Stomach (tissue), 19 donors: ENCODE results near the gene USP6. TPM values are rescaled to one million over a fixed set of nuclear protein-coding genes. Genes with fewer than 3 reads are reported as not detected.
A peak's percentile ranks its signal among the peaks of the same experiment; 100 is the strongest.
"Not testable (repeated sequence)": the region's sequence is repeated elsewhere in the genome, so short reads cannot be mapped to it uniquely, and the experiment has no call there.

Experiments used
- DNase-seq, 2 donors: peaks; one replicate each; pipeline versions ENCODE4 v3.0.0 to v3.0.0-alpha.2; 2013 to 2019
- H3K27ac ChIP-seq, 5 donors: fragments of 200-600 bp in 4 of 5; sonication (generic) in 4 of 5; one replicate each; pipeline ENCODE4 v1.5.1; 2013 to 2019; ENCODE audit warnings: mild to moderate bottlenecking in 1 of 5, moderate library complexity in 1 of 5
- H3K27me3 ChIP-seq, 3 donors: fragments of 200-600 bp; sonication (generic); one replicate each; pipeline ENCODE4 v1.5.1; 2017 to 2019; ENCODE audit warnings: mixed run types in 1 of 3
- H3K36me3 ChIP-seq, 4 donors: fragments of 200-600 bp; sonication (generic); 1 replicate in 3 of 4; 2 replicates in 1 of 4; pipeline ENCODE4 v1.5.1; 2016 to 2019
- H3K4me1 ChIP-seq, 4 donors: fragments of 200-600 bp; sonication (generic); one replicate each; pipeline ENCODE4 v1.5.1; 2016 to 2019
- H3K4me3 ChIP-seq, 4 donors: fragments of 200-600 bp; sonication (generic) in 3 of 4; one replicate each; pipeline ENCODE4 v1.5.1; 2016 to 2019; ENCODE audit warnings: mild to moderate bottlenecking in 1 of 4
- H3K9me3 ChIP-seq, 4 donors: fragments of 200-600 bp; sonication (generic); one replicate each; pipeline ENCODE4 v1.5.1; 2016 to 2019
- EP300 ChIP-seq: sonication (generic); formaldehyde crosslinking; IDR thresholded peaks from one replicate; pipeline ENCODE4 v1.6.1; 2017; ENCODE audit warnings: antibody characterized with exemption
- POLR2A ChIP-seq, 4 donors: fragments of 450-650 bp; IDR thresholded peaks; one replicate each; pipeline ENCODE4 v1.6.1; 2016; ENCODE audit warnings: antibody characterized with exemption in 4 of 4, control low read depth in 2 of 4, mild to moderate bottlenecking in 1 of 4, moderate library complexity in 1 of 4
- POLR2AphosphoS5 ChIP-seq, 3 donors: sonication (generic); formaldehyde crosslinking; IDR thresholded peaks; one replicate each; pipeline ENCODE4 v1.6.1; 2016; ENCODE audit warnings: antibody characterized with exemption in 3 of 3
- WGBS, 5 donors: extraction: QIAGEN DNeasy Blood & Tissue Kit in 3 of 5; methylation state at CpG; one replicate each; pipeline versions ENCODE4 v1.1.5 to v1.1.7; 2013 to 2018; 5-methylcytosine and 5-hydroxymethylcytosine counted together
- intact Hi-C: fragments of 100-400 bp; cut with DNase I; formaldehyde crosslinking; loops from one replicate; pipeline ENCODE4 v1.15.1; 2023; ENCODE audit warnings: low total_unique reads
- long read RNA-seq, 10 donors: transcript quantifications; one replicate each; lab custom pipeline, GENCODE V29; 2026
- polyA plus RNA-seq, 3 donors: library from polyadenylated mRNA; stranded (reverse); fragments of 200-250 nt; gene quantifications; one replicate each; pipeline ENCODE4 v1.2.3, GENCODE V29; 2013
- total RNA-seq, 5 donors: library from RNA; depleted of rRNA; stranded (reverse); fragments of >200 nt; gene quantifications; one replicate each; pipeline versions ENCODE4 v1.1.0 to v1.2.3, GENCODE V29; 2014 to 2016
- TF ChIP-seq, protein P1 (sequence below), 7 experiments: fragments of 450-650 bp in 4 of 7; fragments of 200-600 bp in 3 of 7; sonication (generic) in 3 of 7; IDR thresholded peaks; one replicate each; pipeline ENCODE4 v1.5.1; 2016 to 2019; ENCODE audit warnings: antibody characterized with exemption in 7 of 7, control low read depth in 2 of 7, mild to moderate bottlenecking in 1 of 7
- donor health status: healthy with polysubstance abuse.
- donor health status: Bipolar disorder and iron deficiency.
- donor health status: healthy.

Gene USP6
- total RNA-seq (under 1 TPM in 2 of 5 donors, not detected in 3; 0.18 to 0.45 TPM), polyA plus RNA-seq (under 1 TPM in 1 of 3 donors, not detected in 2; 0.05 TPM)
- long read RNA-seq, donor 1 = 0 reads
- long read RNA-seq, donor 2 = 0 reads
- long read RNA-seq, donor 3 = 0 reads
- long read RNA-seq, donor 4 = 0 reads
- long read RNA-seq, donor 5 = 0 reads
- long read RNA-seq, donor 6 = 0 reads
- long read RNA-seq, donor 7 = 0 reads
- long read RNA-seq, donor 8 = 0 reads
- long read RNA-seq, donor 9 = 0 reads
- long read RNA-seq, donor 10 = 0 reads

DNA sequence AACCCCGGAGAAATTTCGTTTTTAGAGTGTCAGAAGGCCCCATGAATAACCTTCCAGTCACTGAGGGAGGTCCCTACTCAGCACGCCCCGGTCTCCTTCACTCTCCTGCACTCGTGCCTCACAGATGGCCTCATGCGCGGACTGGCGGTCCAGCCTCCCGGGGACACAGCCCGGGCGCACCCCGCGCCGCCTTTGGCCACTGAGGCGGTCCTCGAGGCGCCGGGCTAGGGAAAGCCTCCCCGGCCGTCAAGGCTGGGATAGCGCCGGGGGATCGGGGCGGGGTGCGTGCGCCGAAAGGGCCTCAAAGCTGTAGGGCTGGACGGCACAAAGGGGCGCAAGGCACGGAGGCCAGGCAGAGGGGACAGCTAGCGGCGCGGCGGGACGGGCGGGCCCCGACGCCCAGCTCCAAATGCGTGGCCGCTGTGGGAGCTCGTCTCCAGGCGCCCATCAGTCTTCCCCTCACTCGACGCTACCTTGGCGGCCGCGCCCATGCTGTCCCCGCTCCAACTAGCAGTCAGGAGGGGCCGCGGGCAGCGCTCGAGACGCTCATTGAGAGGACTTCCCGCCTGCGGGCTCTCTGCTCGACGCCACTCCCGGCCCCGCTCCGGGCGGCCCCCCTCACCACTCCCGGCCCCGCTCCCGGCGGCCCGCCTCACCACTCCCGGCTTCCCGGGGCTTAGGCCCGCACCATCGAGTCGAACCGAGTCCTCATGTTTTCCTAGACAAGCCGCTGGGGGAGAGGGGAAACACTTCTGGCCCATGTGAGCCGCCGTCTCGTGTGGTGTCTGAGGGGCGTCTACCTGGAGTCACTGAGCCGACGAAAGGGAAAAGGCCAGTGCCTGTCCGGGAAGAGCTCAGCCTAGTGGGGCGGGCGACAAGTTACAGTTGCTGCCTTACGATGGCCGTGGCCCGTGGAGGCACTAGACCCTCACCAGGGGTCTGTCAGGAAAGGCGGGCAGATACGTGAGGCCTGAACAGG, at the start of gene USP6:
Gene USP6 (plus strand): TSS at position 360 of the 979 bp plus-strand sequence. CDS start 14,336 bp downstream, outside the sequence.
- Histone ChIP-seq H3K4me1 (peaks cover 3 to 16% (median 8%) of the 10 kb centered on the region in 4 donors), H3K36me3 (peaks cover 0 to 11% (median 0%) of the 10 kb centered on the region in 4 donors), H3K27me3 (peaks cover 7 to 46% (median 35%) of the 10 kb centered on the region in 3 donors), H3K4me3 (peak within 1 kb of the TSS in 1 of 4 donors; percentile 43), H3K9me3 (peaks cover 0 to 18% (median 9%) of the 10 kb centered on the region in 4 donors), H3K27ac (peak within 1 kb of the TSS in 1 of 5 donors; percentile 50)
- TF ChIP-seq EP300 (no peak), POLR2AphosphoS5 (IDR thresholded peaks at IDR 0.05) (no peak), POLR2A (IDR thresholded peaks at IDR 0.05) (no peak)
- TF ChIP-seq, protein P1, sequence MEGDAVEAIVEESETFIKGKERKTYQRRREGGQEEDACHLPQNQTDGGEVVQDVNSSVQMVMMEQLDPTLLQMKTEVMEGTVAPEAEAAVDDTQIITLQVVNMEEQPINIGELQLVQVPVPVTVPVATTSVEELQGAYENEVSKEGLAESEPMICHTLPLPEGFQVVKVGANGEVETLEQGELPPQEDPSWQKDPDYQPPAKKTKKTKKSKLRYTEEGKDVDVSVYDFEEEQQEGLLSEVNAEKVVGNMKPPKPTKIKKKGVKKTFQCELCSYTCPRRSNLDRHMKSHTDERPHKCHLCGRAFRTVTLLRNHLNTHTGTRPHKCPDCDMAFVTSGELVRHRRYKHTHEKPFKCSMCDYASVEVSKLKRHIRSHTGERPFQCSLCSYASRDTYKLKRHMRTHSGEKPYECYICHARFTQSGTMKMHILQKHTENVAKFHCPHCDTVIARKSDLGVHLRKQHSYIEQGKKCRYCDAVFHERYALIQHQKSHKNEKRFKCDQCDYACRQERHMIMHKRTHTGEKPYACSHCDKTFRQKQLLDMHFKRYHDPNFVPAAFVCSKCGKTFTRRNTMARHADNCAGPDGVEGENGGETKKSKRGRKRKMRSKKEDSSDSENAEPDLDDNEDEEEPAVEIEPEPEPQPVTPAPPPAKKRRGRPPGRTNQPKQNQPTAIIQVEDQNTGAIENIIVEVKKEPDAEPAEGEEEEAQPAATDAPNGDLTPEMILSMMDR (IDR thresholded peaks at IDR 0.05) = no peak
- peak in 1 of 2 donors; percentile 47 for DNase-seq
- intact Hi-C loops = loop anchor here (10.0 kb wide), 1 partner anchor 79 kb away; the partner anchor contains the start of gene ZNF594
- WGBS, 5 donors = 23 to 28% (median 24%) methylated on average over 47 to 87 of the region's 87 CpGs

DNA sequence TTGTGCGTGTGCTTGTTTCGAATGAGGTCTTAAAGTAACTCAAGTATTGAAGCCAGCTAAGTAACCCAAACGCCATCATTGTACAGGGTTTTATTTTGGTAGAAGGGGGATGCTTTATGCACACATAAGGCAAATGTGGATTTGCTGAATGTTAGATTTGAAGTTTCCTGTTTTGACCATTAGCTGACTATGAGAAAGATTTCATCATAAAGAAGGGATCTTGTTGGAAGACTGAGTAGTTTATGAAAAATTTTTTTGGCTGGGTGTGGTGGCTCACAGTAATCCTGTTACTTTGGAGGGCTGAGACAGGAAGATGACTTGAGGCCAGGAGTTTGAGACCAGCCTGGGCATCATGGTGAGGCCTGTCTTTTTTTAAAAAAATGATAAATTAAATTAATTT, 47.6 kb upstream of the USP6 start:
- no peak overlapping the region for H3K4me3 ChIP-seq
- no peaks in the 10 kb centered on the region for H3K27me3 ChIP-seq
- no peak for DNase-seq
- H3K27ac ChIP-seq = no peak overlapping the region
- no peaks in the 10 kb centered on the region for H3K4me1 ChIP-seq
- 90 to 95% (median 94%) methylated on average over 3 of the region's 3 CpGs for WGBS, 5 donors
- intact Hi-C loops = loop anchor here (10.0 kb wide), 2 partner anchors 93 to 153 kb away; no protein-coding TSS in a partner anchor
- no peaks in the 10 kb centered on the region for H3K9me3 ChIP-seq
- H3K36me3 ChIP-seq = no peaks in the 10 kb centered on the region
- TF ChIP-seq, protein P1 (IDR thresholded peaks at IDR 0.05) = no peak

DNA sequence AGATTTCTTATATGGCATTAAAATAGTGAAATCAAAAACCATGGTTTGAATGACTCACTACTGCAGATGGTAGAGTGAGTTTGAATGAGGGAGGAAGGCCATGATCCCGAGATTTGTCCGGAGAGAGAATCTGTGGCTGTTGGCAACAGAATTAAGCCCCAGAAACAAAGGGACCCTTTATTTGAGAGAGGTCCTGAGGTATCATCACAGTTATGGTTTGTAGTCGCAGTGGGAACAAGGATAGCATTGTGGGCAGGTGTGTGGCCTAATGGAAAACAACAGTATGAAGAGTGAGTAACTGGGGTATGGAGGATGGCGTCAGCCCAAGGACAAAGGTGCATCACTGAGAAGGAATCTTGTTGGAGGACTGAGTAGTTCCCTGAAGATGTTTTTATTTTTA, 46.1 kb upstream of the USP6 start:
- no peaks in the 10 kb centered on the region for H3K36me3 ChIP-seq
- intact Hi-C loops = loop anchor here (10.0 kb wide), 2 partner anchors 95 to 155 kb away; no protein-coding TSS in a partner anchor

DNA sequence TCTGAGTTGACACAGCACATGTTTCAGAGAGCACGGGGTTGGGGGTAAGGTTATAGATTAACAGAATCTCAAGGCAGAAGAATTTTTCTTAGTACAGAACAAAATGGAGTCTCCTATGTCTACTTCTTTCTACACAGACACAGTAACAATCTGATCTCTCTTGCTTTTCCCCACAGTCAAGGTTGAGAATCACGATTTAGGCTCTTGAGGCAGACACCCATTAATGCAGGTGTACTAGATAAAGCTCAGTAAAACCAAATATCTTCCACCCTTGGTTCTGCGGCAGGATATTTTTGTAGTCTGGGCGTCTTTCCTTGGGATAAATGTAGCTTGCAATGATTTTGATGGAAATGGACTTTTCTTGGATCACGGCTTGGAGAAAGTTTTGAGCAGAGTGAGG, 40.4 kb upstream of the USP6 start:
- H3K4me3 ChIP-seq, DNase-seq, H3K36me3 ChIP-seq, H3K9me3 ChIP-seq, intact Hi-C loops, H3K27ac ChIP-seq, H3K27me3 ChIP-seq: not testable (repeated sequence)
- 73 to 84% (median 81%) methylated on average over 4 to 5 of the region's 5 CpGs for WGBS, 5 donors
- peaks cover 16 to 29% (median 21%) of the 10 kb centered on the region in 4 donors for H3K4me1 ChIP-seq

More for the DNA sequence above, 46.1 kb upstream of the USP6 start:
- H3K9me3 ChIP-seq = no peaks in the 10 kb centered on the region
- TF ChIP-seq, protein P1 (IDR thresholded peaks at IDR 0.05) = no peak
- no peak for TF ChIP-seq POLR2A (IDR thresholded peaks at IDR 0.05)
- TF ChIP-seq EP300 = no peak
- no peak for TF ChIP-seq POLR2AphosphoS5 (IDR thresholded peaks at IDR 0.05)
- DNase-seq = no peak
- WGBS, 5 donors = 79 to 95% (median 91%) methylated on average over 4 of the region's 4 CpGs
- no peak overlapping the region for H3K4me3 ChIP-seq
- no peaks in the 10 kb centered on the region for H3K4me1 ChIP-seq
- H3K27ac ChIP-seq = no peak overlapping the region
- no peaks in the 10 kb centered on the region for H3K27me3 ChIP-seq

DNA sequence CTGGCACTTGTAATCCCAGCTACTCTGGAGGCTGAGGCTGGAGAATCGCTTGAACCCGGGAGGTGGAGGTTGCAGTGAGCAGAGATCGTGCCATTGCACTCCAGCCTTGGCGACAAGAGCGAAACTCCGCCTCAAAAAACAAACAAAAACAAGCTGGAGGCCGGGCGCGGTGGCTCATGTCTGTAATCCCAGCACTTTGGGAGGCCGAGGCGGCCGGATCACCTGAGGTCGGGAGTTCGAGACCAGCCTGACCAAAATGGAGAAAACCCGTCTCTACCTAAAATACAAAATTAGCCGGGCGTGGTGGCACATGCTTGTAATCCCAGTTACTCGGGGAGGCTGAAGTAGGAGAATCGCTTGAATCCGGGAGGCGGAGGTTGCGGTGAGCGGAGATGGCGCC, 38.6 kb upstream of the USP6 start:
- Histone ChIP-seq H3K36me3 (peaks cover 0 to 12% (median 3%) of the 10 kb centered on the region in 4 donors), H3K4me1 (peaks cover 16 to 29% (median 21%) of the 10 kb centered on the region in 4 donors), H3K27ac (peak overlapping the region in 2 of 5 donors; percentile 82 to 83), H3K4me3 (peak overlapping the region; percentile 71 to 94 (median 84))
- 96 to 99% (median 98%) methylated on average over 24 of the region's 24 CpGs for WGBS, 5 donors
- intact Hi-C loops, DNase-seq, H3K9me3 ChIP-seq, H3K27me3 ChIP-seq: not testable (repeated sequence)
